HG03159 (cell line): ENCODE measurements around the gene LRCH1.

Experiments
- ATAC-seq: cut with Tn5 transposase; IDR thresholded peaks from one replicate; pipeline ENCODE4 v1.9.1; 2021; ENCODE audit warnings: mild to moderate bottlenecking, moderate library complexity; ENCODE audit not compliant: unreplicated experiment

LRCH1 gene

DNA sequence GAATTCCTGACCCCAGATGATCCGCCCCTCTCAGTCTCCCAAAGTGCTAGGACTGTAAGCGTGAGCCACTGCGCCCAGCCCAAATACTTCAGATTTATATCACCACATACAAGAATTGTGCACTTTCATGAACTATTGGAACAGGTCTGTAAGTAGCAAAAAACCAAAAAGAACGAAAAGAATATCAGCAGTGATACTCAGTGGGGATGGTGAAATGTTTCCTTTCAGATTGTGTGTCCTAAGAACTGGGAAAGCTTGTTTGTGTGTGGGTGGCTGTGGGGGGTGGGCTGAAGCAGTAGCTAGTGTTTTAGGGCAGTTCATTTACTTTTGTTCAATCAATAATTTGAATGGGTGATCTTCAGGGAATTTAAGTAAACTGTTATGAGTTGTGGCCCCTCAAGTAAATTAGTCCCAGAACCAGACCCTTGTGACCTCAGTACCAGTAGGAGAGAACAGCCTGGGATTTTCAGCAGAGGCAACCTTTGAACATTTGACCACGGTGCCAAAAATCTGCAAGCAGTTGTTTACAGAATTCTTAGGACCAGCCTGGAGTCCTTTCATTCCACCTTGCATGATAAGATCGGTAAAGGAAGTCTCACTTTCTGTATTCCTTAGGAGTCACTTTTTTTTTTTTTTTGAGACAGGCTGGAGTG lies 106.6 kb downstream of the LRCH1 start:
- ATAC-seq = no peak

DNA sequence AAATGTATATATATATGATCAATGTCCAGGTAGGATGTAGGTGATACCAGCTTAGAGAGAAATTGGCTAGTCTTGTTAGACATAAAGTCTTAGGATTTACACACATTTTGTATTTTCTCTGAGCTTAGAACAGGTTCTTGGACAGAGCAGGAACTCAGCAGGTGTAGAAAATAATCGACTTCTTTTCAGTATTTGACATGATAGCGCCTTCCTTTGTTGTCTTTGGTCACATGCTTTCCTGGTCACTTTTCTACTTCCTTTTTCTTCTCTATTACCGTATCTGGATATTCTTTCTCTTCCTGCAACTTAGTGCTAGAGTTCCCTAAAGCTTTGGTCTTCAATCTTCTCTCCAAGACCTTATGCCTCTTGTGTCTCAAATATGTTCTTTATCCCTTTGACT lies 107.4 kb downstream of the LRCH1 start:
- no peak for ATAC-seq

- ATAC-seq = no peak
Measured at GRCh38 chr13:46660857-46661256, 107.9 kb downstream of the LRCH1 start.

- peak; percentile 60 for ATAC-seq
Measured at GRCh38 chr13:46662690-46663089, 109.7 kb downstream of the LRCH1 start.

DNA sequence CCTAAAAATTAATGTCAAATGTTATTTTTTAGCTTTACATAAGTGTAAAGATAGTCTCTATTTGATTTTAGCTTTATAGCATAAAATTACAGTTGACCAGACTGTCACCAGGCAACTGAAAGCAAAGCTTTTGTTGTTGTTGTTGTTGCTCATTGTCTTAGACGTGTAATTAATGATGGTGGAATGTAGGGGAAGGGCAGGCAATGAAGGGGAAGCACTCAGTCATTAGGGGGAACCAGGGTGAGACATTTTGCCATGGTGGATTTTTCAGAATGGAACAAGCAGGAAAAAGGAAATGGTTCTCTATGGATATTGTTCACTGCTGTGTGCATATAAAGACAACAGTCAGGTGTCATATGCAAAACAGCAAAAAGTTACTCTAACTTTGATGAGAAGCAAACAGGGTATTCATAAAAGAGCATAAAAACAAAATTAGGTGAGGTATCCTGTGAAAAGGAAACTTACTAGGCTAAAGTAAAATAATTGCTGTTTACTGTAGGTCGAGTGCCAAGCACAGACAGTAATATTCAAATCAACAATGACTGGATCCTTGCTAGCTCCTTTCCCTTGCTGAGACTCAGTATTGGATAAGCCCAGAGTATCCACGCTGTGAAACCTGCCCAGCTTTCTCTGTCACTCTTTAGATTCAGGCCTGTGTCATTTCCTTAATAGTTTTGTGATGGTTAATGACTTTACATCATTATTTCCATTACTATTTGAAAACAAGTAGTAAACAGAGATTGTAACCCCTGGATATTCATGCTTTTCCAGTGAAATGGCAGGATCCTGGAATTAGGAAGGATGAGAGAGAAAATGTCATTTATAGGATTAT lies 110.5 kb downstream of the LRCH1 start:
- ATAC-seq = no peak

DNA sequence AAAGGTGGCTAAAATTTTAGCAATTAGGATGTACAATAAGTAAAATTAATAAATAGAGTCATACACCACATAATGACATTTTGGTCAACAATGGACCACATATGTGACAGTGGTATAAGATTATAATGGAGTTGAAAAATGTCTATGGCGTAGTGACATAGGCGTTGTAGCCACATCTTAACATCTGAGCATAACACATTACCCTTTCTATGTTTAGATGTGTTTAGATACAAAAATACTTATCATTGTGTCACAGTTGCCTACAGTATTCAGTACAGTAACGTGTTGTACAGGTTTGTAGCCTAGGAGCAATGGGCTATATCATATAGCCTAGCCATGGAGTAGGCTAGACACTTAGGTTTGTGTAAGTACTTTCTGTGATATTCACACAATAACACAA lies 111.2 kb downstream of the LRCH1 start:
- ATAC-seq = no peak

DNA sequence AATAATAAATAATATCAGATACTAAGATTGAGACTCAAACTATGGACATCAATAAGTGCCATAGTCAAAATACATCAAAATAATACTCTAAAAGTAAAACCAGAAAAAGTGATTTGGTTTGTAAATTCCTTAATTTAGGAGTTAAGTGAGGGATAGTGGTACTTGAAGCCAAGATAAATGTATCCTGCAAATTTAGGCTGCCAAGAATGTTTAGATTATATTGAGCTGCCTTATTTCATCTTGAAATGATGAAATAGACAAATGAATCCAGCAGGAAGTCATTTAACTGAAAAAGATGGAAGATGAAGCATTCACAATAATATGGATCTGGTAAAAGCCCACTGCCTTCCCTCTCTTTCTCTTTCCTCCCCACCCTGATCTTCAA lies 112.3 kb downstream of the LRCH1 start:
- no peak for ATAC-seq

DNA sequence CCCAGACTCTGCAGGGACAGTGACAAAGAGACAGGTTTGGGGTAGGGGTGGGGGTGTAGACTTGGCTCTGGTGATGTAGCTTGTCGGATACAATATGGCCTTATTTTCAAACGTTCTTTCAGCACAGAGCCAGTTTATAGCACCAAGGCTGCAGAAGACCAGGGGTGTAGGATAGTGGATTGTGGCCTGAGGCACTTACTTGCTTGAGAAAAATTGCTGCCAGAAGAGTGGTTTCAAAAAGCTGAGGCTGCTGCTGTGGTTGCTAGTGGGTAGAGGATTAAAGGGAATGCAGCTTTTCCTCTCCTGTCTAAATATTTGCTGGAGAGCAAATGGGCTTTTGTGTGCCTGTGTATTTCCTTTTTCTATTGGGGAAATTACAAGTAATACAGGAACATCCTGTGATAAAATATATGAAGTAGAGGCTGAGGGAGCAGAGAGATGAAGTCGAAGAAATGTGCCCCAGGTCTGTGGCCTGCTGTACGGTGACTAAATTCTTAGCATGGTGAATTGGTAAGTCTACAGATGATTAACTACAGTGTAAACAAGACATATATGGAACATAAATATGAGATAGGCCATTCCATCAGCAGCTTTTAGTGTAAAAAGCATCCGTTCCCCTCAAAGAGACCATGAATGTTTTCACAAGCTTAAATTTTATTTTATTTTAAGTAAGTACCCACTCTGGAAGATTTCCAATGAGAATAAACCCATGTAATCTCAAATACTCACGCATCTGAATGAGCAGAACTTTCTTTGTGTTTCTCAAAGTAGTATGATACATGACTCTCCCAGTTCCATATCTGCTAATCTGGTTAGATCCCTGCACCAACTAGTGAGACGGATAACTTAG lies 112.9 kb downstream of the LRCH1 start:
- ATAC-seq = no peak

- ATAC-seq = no peak
Measured at GRCh38 chr13:46666727-46667456, 113.9 kb downstream of the LRCH1 start.

- peak; percentile 67 for ATAC-seq
Measured at GRCh38 chr13:46667687-46668281, 114.8 kb downstream of the LRCH1 start.

DNA sequence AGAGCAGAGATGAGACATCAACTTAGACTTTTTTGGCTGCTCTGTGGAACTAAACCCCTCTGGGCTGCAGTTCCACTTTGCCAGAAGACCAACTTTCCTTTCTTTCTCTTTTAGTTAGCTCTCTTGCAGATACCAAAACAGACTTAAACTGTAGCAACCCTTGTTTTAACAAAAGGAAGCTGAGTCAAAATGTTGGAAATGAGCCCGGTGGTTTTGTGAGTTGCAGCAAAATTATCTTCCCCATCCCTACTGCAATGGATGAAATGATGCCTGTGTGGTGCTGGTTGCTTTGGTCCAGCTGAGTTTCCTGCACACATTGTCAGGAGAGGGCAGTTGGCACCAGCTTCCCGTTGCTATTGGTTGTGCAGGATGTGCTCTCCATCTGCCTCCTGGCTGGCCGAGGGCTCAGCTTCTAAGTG lies 115.3 kb downstream of the LRCH1 start:
- peak; percentile 23 for ATAC-seq

GRCh38 chr13:46668931-46669525 lies 116.1 kb downstream of the LRCH1 start:
- ATAC-seq = no peak

DNA sequence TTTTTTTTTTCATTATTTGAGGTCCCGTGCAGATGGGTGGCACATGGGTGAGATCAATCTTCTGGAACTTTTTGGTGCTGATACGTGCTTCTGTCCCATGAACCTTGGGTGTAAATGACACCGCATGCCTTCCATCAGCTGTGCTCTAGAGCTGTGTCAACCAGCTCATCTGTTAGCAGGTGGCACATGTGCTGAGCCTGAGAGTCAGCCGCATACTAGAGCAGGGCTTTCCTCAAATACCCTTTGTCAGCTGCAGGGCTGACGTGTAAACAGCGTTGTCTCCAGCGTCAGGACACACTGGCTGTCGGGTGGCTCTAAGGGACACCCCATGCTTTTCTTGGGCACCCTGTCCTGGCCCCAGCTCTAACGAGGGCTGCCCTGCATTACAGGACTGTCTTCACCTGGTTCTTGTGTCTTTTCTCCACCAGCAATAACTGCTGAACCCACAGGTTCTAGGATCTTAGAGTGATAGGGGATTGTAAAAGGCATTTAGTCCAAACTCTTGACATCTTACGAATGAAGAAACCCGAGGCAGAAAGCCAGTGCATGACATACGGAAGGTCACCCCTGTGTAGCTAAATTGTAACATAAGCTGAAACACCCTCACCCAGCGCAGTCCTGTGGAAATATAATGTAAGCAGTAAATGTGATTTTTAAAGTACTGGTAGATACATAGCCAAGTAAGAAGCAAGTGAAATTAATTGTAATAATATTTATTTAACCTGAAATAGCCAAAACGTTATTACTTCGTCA lies 119.5 kb downstream of the LRCH1 start:
- no peak for ATAC-seq

DNA sequence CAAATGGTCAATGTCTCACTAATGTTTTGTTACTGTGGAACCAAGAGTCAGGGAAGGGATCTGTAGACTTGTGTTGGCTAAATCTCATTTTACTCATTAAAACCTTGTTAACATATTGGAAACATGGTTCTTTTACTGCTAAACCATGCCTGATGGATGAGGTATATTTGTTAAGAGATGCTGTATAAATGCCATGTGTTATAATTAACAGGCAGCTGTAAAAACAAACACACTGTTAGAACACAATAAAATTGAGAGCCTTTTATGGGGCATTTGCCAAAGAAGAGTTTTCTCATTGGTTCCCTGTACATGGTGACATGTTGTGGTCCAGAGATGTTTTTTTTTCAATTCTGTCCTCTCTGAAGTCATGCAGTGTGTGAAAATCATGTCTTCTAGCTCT lies 122.0 kb downstream of the LRCH1 start:
- ATAC-seq = no peak

- ATAC-seq = no peak
Measured at GRCh38 chr13:46676378-46676725, 123.4 kb downstream of the LRCH1 start.

DNA sequence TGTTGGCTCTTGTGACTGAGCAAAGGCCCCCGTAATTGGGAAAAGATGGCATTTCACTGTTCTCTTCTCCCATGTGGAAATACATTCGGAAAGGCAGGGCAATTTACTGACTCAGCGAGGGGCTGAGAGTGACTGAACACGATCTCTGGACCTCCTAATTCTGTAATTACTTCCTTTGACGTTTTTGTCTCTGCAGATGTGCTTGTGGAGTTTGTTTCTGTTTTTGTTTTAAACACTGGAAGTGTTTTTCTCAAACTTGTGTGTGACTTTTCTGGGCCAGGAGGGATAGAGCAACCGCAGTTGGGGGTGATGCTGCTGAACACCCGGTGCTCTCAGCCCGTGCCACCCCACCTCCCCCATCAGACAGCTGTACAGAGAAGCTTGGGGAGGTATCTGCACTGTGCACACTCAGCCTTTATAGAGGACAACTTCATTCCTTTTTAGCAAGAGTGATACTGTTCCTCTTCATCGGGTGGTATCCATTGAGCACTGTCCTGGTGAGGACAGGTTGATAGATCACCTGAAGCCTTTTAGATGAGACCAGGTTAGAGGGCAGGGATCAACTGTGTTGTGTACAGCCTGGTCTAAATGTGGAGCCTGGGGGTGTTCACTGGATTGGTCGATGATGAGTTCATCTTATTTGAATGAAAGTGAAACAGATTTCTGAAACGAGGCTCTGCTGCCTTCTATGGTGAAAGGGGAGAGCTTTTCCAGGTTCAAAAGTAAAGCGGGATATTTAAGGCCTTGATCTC lies 126.6 kb downstream of the LRCH1 start:
- ATAC-seq = peak; percentile 87

- ATAC-seq = no peak
Measured at GRCh38 chr13:46682015-46682414, 129.0 kb downstream of the LRCH1 start.

GRCh38 chr13:46682707-46683106 lies 129.7 kb downstream of the LRCH1 start:
- ATAC-seq = no peak
